DND-41 (cell line): Measurements from ENCODE around the gene LMF2.

Experiments
- ATAC-seq: fragments of 200-7000 bp; cut with Tn5 transposase; 3 replicates; pipeline ENCODE4 v1.9.1; 2021; ENCODE audit warnings: low read depth; ENCODE audit not compliant: insufficient read depth
- DNase-seq: peaks from one replicate; pipeline ENCODE4 v3.0.0-alpha.2; 2020
- H2AFZ ChIP-seq: 2 replicates; pipeline ENCODE4 v1.6.0; 2012; ENCODE audit warnings: low read depth, low read length
- H3K27ac ChIP-seq: 2 replicates; pipeline ENCODE4 v1.5.1; 2012; ENCODE audit warnings: low read length, inconsistent platforms
- H3K27me3 ChIP-seq: fragments of 200-600 bp; sonication (generic); 2 replicates; pipeline ENCODE4 v1.6.0; 2012; ENCODE audit warnings: low read length, mild to moderate bottlenecking, inconsistent platforms; ENCODE audit not compliant: insufficient read depth, poor library complexity
- H3K36me3 ChIP-seq: 2 replicates; pipeline ENCODE4 v1.5.1; 2012; ENCODE audit warnings: low read length, inconsistent platforms; ENCODE audit not compliant: insufficient read depth
- H3K4me1 ChIP-seq: 2 replicates; pipeline ENCODE4 v1.5.1; 2012; ENCODE audit warnings: mild to moderate bottlenecking, low read length; ENCODE audit not compliant: insufficient read depth
- H3K4me2 ChIP-seq: 2 replicates; pipeline ENCODE4 v1.6.0; 2012; ENCODE audit warnings: mild to moderate bottlenecking, moderate library complexity, low read length, inconsistent platforms; ENCODE audit not compliant: insufficient read depth
- H3K4me3 ChIP-seq, 2 experiments: fragments of 200-600 bp in 1 of 2; shearing (Covaris generic) in 1 of 2; 2 replicates each; pipeline ENCODE4 v1.5.1; 2012 to 2016; ENCODE audit warnings: inconsistent platforms in 2 of 2, low read length in 2 of 2, mild to moderate bottlenecking in 2 of 2, low read depth in 1 of 2, moderate library complexity in 1 of 2
- H3K79me2 ChIP-seq: 2 replicates; pipeline ENCODE4 v1.6.0; 2012; ENCODE audit warnings: low read length, inconsistent platforms; ENCODE audit not compliant: insufficient read depth
- H3K9ac ChIP-seq: 2 replicates; pipeline ENCODE4 v1.6.0; 2012; ENCODE audit warnings: low read depth, mild to moderate bottlenecking, inconsistent platforms, low read length, moderate library complexity
- H3K9me3 ChIP-seq: 2 replicates; pipeline ENCODE4 v1.5.1; 2012; ENCODE audit warnings: low read length, moderate library complexity, mild to moderate bottlenecking, inconsistent platforms; ENCODE audit not compliant: insufficient read depth, severe bottlenecking
- H4K20me1 ChIP-seq: 2 replicates; pipeline ENCODE4 v1.6.0; 2012; ENCODE audit warnings: low read length; ENCODE audit not compliant: insufficient read depth
- CTCF ChIP-seq: IDR thresholded peaks from 2 replicates; pipeline ENCODE4 v1.5.1; 2012; ENCODE audit warnings: borderline replicate concordance, low read length, moderate library complexity, mild to moderate bottlenecking; ENCODE audit not compliant: poor library complexity, severe bottlenecking; ENCODE audit errors: extremely low read depth
- EZH2 ChIP-seq: IDR thresholded peaks from 3 replicates; pipeline ENCODE4 v1.6.1; 2012; ENCODE audit warnings: borderline replicate concordance, low read depth, mild to moderate bottlenecking, moderate library complexity, low read length, inconsistent platforms; ENCODE audit not compliant: severe bottlenecking

Gene LMF2

DNA sequence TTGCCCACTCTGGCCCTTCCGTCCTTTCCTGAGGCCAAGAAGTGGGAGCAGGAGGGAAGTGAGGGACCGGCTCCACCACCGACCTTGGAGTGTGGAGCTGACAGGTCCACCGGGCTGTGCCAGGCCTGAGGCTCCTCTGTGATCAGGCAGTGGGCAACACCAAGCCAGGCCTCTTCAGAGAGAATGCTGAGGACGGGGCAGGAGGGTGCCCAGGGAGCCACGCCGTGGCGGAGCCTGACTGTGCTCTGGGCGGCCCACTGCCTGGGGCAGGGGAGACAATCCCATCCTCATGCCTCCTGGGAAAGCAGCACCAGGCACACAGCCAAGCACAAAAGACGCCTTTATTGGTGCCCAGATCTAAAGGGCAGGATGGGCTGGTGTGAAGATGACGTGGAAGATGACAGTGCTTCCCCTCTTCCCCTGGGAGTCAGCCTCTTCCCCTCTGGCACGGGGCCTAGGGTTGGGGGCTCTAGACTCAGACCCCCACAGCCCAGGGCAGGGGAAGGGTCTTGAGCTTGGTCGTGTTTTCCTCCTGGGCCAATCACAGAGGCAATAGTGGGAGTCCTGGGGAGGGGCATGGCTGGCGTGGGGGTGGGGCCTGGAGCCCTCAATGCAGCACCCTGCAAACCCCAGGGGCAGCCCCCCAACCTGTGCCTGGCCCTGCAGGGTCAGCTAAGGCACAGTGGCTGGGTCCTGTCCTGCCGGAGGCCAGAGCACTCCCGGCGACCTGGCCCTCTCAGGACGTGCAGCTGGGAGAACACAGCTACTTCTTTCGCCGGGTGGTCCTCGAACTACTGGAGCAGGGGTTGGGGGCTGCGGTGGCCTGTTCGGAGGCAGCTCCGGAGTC is 4.7 kb downstream of the LMF2 start:
- H4K20me1 ChIP-seq = peaks cover 13% of the 10 kb centered on the region
- no peaks in the 10 kb centered on the region for H3K9me3 ChIP-seq
- TF ChIP-seq EZH2 = no peak
- TF ChIP-seq CTCF = no peak
- H3K27ac ChIP-seq = no peak overlapping the region
- no peak overlapping the region for H2AFZ ChIP-seq
- H3K27me3 ChIP-seq = no peaks in the 10 kb centered on the region
- ATAC-seq (no peak), DNase-seq (no peak)
- H3K79me2 ChIP-seq = peaks cover 30% of the 10 kb centered on the region
- no peak overlapping the region for H3K9ac ChIP-seq
- H3K36me3 ChIP-seq = peaks cover 42% of the 10 kb centered on the region
- H3K4me3 ChIP-seq = no peak overlapping the region
- H3K4me2 ChIP-seq = no peak overlapping the region
- H3K4me1 ChIP-seq = peaks cover 27% of the 10 kb centered on the region

DNA sequence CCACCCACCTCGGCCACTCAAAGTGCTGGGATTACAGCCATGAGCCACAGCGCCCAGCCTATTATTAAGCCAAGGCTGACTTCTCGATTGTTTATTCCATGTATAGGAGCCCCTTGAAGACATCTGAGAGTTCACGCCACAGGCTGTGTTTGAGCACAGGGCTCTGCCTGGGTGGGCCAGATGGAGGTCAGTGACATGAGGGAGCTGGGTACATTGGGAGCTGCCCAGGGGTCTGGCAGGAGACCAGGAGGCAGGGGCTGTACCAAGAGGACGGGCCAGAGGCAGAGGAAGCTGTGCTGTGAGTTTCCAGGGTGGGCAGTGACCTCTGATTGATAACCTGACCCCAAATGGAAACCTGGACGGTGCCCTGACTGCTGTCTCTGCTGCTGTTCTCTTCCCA is 5.4 kb downstream of the LMF2 start:
- Histone ChIP-seq H3K9me3 (no peaks in the 10 kb centered on the region), H3K27me3 (no peaks in the 10 kb centered on the region), H2AFZ (no peak overlapping the region), H3K4me1 (peaks cover 27% of the 10 kb centered on the region), H4K20me1 (peaks cover 13% of the 10 kb centered on the region), H3K4me3 (no peak overlapping the region), H3K4me2 (no peak overlapping the region), H3K9ac (no peak overlapping the region), H3K27ac (no peak overlapping the region), H3K36me3 (peaks cover 39% of the 10 kb centered on the region), H3K79me2 (peaks cover 27% of the 10 kb centered on the region)
- DNase-seq = no peak
- ATAC-seq = no peak
- no peak for TF ChIP-seq CTCF
- no peak for TF ChIP-seq EZH2

- TF ChIP-seq CTCF (no peak), EZH2 (no peak)
- ATAC-seq (no peak), DNase-seq (no peak)
- Histone ChIP-seq H2AFZ (no peak overlapping the region), H3K4me3 (no peak overlapping the region), H4K20me1 (peaks cover 7% of the 10 kb centered on the region; the same call in 1 of the 2 replicates), H3K27me3 (no peaks in the 10 kb centered on the region), H3K9ac (no peak overlapping the region), H3K27ac (no peak overlapping the region), H3K9me3 (no peaks in the 10 kb centered on the region), H3K4me2 (no peak overlapping the region), H3K4me1 (peaks cover 11% of the 10 kb centered on the region), H3K79me2 (peaks cover 10% of the 10 kb centered on the region), H3K36me3 (peaks cover 30% of the 10 kb centered on the region)
These were observed 7.0 kb downstream of the LMF2 start for GRCh38 chr22:50500452-50500851.
